ENCODE results near the gene TCF7L2. TPM values are rescaled to one million over a fixed set of nuclear protein-coding genes. Genes with fewer than 3 reads are reported as not detected.

The TCF7L2 gene
- total and polyA plus RNA-seq, 9 of the 15 experiments (the other 6 are each of a cell fraction or from before 2014, with no cell fraction given): 0.32 to 2.8 (median 0.92) TPM

GRCh38 chr10:113060201-113061053, 110.4 kb downstream of the TCF7L2 start (continued):
- TF ChIP-seq RCOR1 (IDR thresholded peaks at IDR 0.05; ENCODE audit: borderline replicate concordance in 1 of 2, low read depth in 2 of 2, low read length in 2 of 2) (peak in 1 of 2 experiments; percentile 81; a peak in 2 of 4 replicates), SRF (CRISPR knock-in tag; IDR thresholded peaks at IDR 0.05) (no peak), MCM5 (IDR thresholded peaks at IDR 0.05; ENCODE audit: low read depth) (no peak), TFE3 (CRISPR knock-in tag; IDR thresholded peaks at IDR 0.05) (no peak), HDAC1 (IDR thresholded peaks at IDR 0.05) (no peak), MLX (CRISPR knock-in tag; conservative IDR thresholded peaks at IDR 0.05) (no peak), KLF6 (CRISPR knock-in tag; IDR thresholded peaks at IDR 0.05; ENCODE audit: borderline replicate concordance) (no peak), FOXJ3 (CRISPR knock-in tag; IDR thresholded peaks at IDR 0.05) (no peak), GTF2F1 (IDR thresholded peaks at IDR 0.05; ENCODE audit: low read depth, low read length) (no peak), HIVEP1 (CRISPR knock-in tag; IDR thresholded peaks at IDR 0.05) (no peak), MBD1 (CRISPR knock-in tag; IDR thresholded peaks at IDR 0.05) (no peak), STAT5B (CRISPR knock-in tag; IDR thresholded peaks at IDR 0.05) (no peak), ZNF384 (IDR thresholded peaks at IDR 0.05; ENCODE audit: low read depth, low read length) (no peak), ZBTB2 (IDR thresholded peaks at IDR 0.05) (no peak), TFAP4 (CRISPR knock-in tag; IDR thresholded peaks at IDR 0.05; ENCODE audit: borderline replicate concordance) (peak; percentile 72), OTX1 (CRISPR knock-in tag; IDR thresholded peaks at IDR 0.05) (no peak), FOS (IDR thresholded peaks at IDR 0.05; ENCODE audit: extremely low read depth, insufficient read length) (no peak), SFPQ (IDR thresholded peaks at IDR 0.05; ENCODE audit: low read depth, low read length) (no peak), C11orf30 (IDR thresholded peaks at IDR 0.05; ENCODE audit: low read depth) (no peak)
